GM12873 (cell line): ENCODE measurements around the gene CTIF.

Experiments
- TF ChIP-seq, protein P1 (sequence below): IDR thresholded peaks from 2 replicates; pipeline ENCODE4 v1.5.1; 2012; ENCODE audit warnings: low read depth, mild to moderate bottlenecking, moderate library complexity, low read length, control low read depth; ENCODE audit not compliant: insufficient read depth; ENCODE audit errors: missing control alignments

The CTIF gene

DNA sequence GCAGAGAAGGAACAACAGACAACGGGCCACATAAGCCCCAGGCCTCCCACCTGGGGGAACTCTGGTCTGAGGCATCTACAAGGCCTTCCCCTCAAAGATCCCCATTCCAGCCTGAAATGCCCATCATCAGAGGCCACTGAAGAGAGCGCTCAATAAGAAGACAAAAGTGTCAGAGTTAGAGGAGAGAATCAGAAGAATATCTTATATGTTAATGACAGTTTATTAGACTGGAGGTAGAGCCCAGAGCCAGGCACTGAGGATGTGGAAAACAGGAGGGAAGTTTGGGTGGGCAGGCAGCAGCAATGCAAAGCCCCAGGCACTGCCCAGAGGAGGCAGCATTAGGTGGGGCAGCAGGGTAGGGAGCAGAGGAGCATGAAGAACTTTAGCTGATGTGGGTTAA lies 2.9 kb upstream of the CTIF start:
- TF ChIP-seq, protein P1, sequence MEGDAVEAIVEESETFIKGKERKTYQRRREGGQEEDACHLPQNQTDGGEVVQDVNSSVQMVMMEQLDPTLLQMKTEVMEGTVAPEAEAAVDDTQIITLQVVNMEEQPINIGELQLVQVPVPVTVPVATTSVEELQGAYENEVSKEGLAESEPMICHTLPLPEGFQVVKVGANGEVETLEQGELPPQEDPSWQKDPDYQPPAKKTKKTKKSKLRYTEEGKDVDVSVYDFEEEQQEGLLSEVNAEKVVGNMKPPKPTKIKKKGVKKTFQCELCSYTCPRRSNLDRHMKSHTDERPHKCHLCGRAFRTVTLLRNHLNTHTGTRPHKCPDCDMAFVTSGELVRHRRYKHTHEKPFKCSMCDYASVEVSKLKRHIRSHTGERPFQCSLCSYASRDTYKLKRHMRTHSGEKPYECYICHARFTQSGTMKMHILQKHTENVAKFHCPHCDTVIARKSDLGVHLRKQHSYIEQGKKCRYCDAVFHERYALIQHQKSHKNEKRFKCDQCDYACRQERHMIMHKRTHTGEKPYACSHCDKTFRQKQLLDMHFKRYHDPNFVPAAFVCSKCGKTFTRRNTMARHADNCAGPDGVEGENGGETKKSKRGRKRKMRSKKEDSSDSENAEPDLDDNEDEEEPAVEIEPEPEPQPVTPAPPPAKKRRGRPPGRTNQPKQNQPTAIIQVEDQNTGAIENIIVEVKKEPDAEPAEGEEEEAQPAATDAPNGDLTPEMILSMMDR = no peak

DNA sequence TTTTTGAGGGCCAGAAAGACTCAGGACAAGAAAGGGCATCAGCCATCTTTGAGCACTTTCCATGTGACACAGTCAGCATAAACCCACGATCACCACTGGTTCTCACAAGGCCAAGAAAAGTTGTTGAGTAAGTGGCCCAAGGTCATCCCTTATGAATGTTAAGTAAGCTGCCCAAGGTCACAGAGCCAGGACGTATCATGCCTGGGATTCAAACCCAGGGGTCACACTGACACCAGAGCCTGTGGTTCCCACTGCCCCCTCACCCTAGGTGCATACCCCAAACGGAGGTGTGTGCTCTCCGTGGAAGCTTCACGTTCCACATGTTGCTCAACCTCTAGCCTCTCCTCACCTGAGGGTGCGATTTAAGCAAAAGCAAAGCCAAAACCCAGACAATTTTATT lies 2.3 kb upstream of the CTIF start:
- TF ChIP-seq, protein P1 = no peak

DNA sequence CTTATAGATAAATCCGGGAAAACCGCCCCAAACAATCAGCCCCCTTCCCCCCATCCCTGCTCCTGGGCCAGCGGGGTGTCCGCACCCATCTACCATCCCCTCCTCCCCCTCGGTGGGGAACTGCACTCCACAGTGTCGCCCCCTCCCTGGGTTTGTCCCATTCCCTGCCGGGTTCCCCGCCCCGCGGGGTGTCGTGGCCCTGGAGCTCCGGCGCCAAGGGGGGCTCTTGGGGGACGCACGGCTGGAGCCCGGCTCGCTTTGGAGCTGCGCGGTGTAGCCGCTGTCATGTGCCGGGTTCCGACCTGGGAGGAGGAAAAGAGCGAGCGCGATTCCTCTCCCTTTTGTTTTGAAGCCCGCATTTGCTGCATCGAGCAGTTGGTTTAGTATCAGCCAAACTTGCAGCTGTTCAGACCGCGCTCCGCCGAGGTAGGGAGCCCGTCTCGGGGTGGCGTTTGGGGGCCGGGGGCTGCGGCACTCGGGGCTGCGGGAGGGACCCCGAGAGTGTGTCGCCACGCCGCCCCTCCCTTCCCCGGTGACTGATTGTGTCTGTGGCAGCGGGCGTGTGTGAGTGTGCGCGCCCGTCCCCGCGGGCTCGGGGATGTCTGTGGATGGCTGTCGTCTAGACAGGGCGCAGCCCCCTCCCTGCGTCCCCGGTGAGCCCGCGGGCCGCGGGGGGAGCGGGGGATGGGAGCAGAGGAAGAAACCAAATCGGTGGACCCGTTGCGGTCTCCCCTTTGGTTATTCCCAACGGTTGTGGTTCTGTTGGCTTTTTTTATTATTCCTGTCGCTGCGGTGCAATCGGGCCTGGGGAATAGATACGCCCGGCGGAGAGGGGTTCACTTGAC lies 797 bp downstream of the CTIF start:
- TF ChIP-seq, protein P1 = no peak

DNA sequence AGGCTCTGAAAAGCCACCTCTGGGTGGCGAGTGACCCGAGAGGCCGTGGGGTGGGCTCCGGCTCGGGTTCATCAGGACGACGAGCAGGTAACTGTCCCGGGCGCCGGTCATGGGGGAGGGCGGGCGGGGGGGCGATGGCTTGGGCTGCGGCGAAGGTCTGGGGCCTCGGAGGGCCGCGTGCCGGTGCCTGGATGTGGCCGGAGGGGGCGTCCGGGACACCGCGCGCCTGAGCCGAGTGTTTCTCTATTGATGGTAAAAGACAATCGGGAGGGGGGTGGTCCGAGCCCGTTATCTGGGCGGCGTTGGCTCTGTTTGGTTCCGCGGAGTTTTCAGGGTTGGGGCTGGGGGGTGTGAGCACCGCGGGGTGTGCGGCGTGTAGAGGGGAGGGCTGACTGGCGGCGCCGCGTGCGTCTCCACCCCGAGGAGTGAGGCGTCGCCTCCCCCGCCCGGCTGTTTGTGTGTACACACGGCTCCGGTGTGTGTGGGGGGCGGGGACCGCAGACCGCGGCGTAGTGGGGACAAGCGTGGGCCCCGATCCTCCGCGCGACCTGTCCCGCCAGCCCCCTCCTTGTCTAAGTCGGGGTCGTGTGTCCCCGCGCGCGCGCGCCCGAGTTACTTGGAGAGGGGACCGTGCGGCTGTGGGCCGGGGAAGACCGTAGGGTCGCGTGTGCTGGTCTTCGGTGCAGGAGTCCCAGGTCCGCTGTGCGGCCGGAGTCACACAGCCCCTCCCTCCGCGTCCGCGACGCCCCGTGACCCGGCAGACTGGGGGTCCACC lies 1.6 kb downstream of the CTIF start:
- TF ChIP-seq, protein P1 = peak; percentile 19

DNA sequence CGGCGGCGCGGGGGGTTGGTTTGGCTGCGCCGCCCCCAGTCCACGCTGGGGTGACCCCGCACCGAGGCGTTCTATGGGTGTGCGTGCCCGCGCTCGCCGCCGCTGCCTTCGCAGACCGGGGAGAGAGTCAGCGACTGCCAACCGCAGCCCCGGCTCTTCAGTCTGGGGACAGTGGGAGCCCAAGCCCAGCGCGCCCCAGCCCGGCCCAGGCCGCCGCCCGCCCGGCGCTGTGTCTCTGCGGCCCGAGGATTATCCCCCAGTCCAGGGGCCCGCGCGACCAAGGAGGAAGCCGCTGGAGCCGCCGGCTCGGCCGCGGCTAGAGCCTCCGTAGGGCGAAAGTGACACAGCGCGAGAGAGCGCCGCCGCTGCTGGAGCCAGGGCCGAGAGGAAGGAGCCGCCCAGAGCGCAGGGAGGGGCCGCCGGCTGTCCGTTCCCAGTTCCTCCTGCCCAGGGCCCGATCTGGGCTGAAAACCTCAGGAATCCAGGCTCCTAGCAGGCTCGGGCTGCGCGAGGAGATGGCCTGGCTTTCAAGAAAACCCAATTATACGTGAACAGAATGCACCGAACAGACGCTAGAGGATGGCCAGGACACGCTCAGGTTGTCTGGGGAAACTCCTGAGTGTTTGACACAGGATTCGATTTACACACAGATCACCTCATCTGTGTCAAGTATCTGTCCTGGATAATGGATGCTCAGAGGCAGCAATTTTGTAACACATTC lies 2.4 kb downstream of the CTIF start:
- TF ChIP-seq, protein P1 = no peak

DNA sequence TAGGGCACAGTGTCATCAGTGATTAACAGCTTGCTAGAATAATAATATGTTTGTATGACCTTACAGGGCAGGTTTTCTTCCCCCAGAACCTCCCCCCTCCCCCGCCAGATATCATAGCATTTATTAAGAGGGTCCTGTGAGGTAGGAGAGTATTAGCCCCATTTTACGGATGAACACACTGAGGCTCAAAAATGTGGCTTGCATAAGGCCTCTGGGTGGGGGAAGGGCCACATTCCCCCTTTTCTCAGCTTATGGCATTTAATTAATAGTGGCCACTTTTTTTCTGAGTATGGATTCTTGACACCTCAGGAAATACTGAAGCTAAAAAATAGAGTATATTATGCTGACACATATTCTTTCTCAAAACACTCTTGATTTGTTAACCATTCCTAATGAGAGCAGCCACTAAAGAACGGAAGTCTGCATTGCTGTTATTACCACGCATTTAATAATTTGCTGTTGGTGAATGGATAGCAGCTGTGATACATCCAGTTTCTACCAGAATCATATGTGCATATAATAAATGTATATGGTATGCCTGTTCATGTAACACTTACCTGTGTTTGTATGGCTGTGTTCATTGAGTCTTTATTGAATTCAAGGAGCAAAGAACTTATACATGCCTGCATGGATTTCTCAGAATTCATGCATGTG lies 3.0 kb downstream of the CTIF start:
- TF ChIP-seq, protein P1 = no peak
